Non-pigmented ciliary epithelial cell (primary cell): Measurements from ENCODE around the gene FLVCR1.
"Not testable (repeated sequence)": the region's sequence is repeated elsewhere in the genome, so short reads cannot be mapped to it uniquely, and the experiment has no call there.

Experiments
- DNase-seq: peaks from one replicate; pipeline ENCODE4 v3.0.0-alpha.2; 2010; ENCODE audit warnings: low read depth

Gene FLVCR1

GRCh38 chr1:212860713-212861581 is 2.9 kb downstream of the FLVCR1 start:
- peak; percentile 6 for DNase-seq

GRCh38 chr1:212862111-212862690 is 4.1 kb downstream of the FLVCR1 start:
- no peak for DNase-seq

GRCh38 chr1:212863345-212863744 is 5.3 kb downstream of the FLVCR1 start:
- DNase-seq, result not testable (repeated sequence)

- DNase-seq, result no peak
These were observed 6.1 kb downstream of the FLVCR1 start for GRCh38 chr1:212864201-212864600.

- DNase-seq, result no peak
These were observed 9.1 kb downstream of the FLVCR1 start for GRCh38 chr1:212867192-212867591.

- DNase-seq, result no peak
These were observed 13.9 kb downstream of the FLVCR1 start for GRCh38 chr1:212871976-212872375.

GRCh38 chr1:212873518-212873917 is 15.4 kb downstream of the FLVCR1 start:
- DNase-seq, result no peak

GRCh38 chr1:212878418-212878817 is 20.3 kb downstream of the FLVCR1 start:
- DNase-seq, result no peak

- DNase-seq, result no peak
These were observed 22.0 kb downstream of the FLVCR1 start for GRCh38 chr1:212879947-212880690.

GRCh38 chr1:212884592-212884991 is 26.5 kb downstream of the FLVCR1 start:
- no peak for DNase-seq

- no peak for DNase-seq
These were observed 34.0 kb downstream of the FLVCR1 start for GRCh38 chr1:212892108-212892507.

- no peak for DNase-seq
These were observed 41.8 kb downstream of the FLVCR1 start for GRCh38 chr1:212899845-212900244.

GRCh38 chr1:212901290-212901689 is 43.2 kb downstream of the FLVCR1 start:
- DNase-seq, result no peak

GRCh38 chr1:212902054-212902453 is 44.0 kb downstream of the FLVCR1 start:
- DNase-seq, result no peak

- no peak for DNase-seq
These were observed 45.6 kb downstream of the FLVCR1 start for GRCh38 chr1:212903664-212904063.

GRCh38 chr1:212908071-212908470 is 50.0 kb downstream of the FLVCR1 start:
- not testable (repeated sequence) for DNase-seq

- DNase-seq, result no peak
These were observed 50.9 kb downstream of the FLVCR1 start for GRCh38 chr1:212908971-212909370.

GRCh38 chr1:212909652-212910063 is 51.6 kb downstream of the FLVCR1 start:
- DNase-seq, result no peak

- DNase-seq, result not testable (repeated sequence)
These were observed 52.1 kb downstream of the FLVCR1 start for GRCh38 chr1:212910213-212910612.

GRCh38 chr1:212913638-212914037 is 55.6 kb downstream of the FLVCR1 start:
- not testable (repeated sequence) for DNase-seq

- not testable (repeated sequence) for DNase-seq
These were observed 56.0 kb downstream of the FLVCR1 start for GRCh38 chr1:212914110-212914509.

GRCh38 chr1:212914789-212915188 is 56.7 kb downstream of the FLVCR1 start:
- no peak for DNase-seq
